ENCODE results near the gene SERPINI1. TPM values are rescaled to one million over a fixed set of nuclear protein-coding genes. Genes with fewer than 3 reads are reported as not detected.

The SERPINI1 gene
- total and polyA plus RNA-seq, 2 experiments from 2014 or later, result 13.2 to 23.1 TPM

DNA sequence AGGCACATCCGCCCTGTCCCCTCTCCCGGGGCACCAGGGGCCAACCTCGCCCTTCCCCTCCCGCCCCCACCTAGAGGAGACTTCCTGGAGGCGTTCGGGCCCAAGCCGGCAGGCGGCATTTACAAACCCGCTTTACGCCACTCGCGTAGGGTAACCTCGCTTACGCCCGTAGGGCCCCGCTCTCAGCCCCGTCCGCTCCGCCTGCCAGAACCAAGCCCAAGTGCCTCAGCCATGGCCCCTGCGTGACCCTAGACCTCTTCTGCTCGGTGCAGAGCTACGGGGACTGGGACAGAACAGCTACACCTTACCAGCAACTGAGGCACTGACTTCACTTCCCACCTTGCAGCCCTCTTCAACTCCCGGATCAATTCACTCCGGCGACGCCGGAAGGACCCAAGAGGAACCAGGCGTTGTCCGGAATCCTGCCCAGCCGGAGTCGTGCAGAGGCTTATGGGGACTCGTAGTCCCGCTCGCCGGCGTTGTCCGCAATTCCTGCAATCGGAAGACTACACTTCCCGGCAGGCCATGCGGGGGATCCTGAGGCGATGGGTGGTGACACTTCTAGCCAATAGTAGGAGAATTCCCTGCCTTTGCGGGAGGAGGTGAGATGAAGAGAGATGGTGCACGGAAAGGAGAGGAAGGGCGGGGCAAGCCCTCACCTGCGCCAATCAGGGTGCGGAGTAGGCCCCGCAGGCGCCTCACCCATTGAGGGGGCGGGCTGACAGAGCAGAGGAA is 856 bp upstream of the SERPINI1 start, which contains the start of gene PDCD10:
Gene PDCD10 (minus strand): TSS at position 395 of the 735 bp plus-strand sequence. CDS start 14,735 bp downstream, outside the sequence.
- Histone ChIP-seq H3K79me2 (peaks cover 62% of the 10 kb centered on the region), H2AFZ (peak within 1 kb of the TSS; percentile 65), H3K9me2 (replicated peaks; ENCODE audit: insufficient read depth) (no peaks in the 10 kb centered on the region), H3K36me3 (replicated peaks; ENCODE audit: insufficient read depth, low read depth) (no peaks in the 10 kb centered on the region), H3K27me3 (no peaks in the 10 kb centered on the region), H3K4me1 (ENCODE audit: insufficient read depth) (peaks cover 9% of the 10 kb centered on the region), H3K9me3 (ENCODE audit: low read depth) (no peaks in the 10 kb centered on the region), H3K4me2 (peak within 1 kb of the TSS; percentile 80), H4K20me1 (ENCODE audit: insufficient read depth, poor library complexity, severe bottlenecking) (peaks cover 25% of the 10 kb centered on the region), H3K4me3 (peak within 1 kb of the TSS; percentile 57), H3K27ac (peak within 1 kb of the TSS; percentile 95)
- TF ChIP-seq, protein P1, sequence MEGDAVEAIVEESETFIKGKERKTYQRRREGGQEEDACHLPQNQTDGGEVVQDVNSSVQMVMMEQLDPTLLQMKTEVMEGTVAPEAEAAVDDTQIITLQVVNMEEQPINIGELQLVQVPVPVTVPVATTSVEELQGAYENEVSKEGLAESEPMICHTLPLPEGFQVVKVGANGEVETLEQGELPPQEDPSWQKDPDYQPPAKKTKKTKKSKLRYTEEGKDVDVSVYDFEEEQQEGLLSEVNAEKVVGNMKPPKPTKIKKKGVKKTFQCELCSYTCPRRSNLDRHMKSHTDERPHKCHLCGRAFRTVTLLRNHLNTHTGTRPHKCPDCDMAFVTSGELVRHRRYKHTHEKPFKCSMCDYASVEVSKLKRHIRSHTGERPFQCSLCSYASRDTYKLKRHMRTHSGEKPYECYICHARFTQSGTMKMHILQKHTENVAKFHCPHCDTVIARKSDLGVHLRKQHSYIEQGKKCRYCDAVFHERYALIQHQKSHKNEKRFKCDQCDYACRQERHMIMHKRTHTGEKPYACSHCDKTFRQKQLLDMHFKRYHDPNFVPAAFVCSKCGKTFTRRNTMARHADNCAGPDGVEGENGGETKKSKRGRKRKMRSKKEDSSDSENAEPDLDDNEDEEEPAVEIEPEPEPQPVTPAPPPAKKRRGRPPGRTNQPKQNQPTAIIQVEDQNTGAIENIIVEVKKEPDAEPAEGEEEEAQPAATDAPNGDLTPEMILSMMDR (IDR thresholded peaks at IDR 0.05; ENCODE audit: poor library complexity), result no peak
- TF ChIP-seq EZH2phosphoT487 (IDR thresholded peaks at IDR 0.05; ENCODE audit: low read depth, severe bottlenecking, unreplicated experiment), result no peak
- no peak for TF ChIP-seq EZH2 (IDR thresholded peaks at IDR 0.05; ENCODE audit: borderline replicate concordance)
- 1% methylated on average over 41 of the region's 49 CpGs for WGBS (ENCODE audit: low lambda C conversion rate, missing lambda C conversion rate)
- peak; percentile 99 for DNase-seq (ENCODE audit: low spot score)

DNA sequence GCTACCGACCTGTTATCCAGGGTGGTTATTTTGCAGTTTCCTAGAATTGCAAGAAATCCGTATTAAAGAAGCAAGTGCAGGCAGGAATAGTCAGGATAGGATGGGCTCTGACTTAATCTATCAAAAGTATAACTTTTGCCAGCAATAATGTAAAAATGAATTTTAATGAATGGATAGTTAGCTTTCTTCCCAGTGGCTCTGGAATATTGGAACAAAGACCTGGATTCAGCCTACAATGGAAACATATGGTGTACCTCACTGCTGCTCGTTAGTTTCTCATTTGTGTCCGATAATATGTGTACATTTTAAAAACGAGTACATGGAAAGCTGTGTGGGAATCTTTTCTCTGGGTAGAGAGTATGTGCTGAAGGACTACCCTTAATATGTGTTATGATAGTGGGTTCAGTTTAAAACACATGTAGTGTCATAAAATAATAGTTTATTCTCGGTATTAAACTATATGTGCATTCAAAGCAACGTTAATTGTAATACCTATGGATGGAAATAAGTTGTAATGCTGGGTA is 805 bp downstream of the SERPINI1 start:
- peaks cover 9% of the 10 kb centered on the region for H3K4me1 ChIP-seq (ENCODE audit: insufficient read depth)
- peak overlapping the region; percentile 80 for H3K4me2 ChIP-seq
- DNase-seq (ENCODE audit: low spot score), result no peak
- H3K36me3 ChIP-seq (replicated peaks; ENCODE audit: insufficient read depth, low read depth), result no peaks in the 10 kb centered on the region
- no peaks in the 10 kb centered on the region for H3K27me3 ChIP-seq
- WGBS (ENCODE audit: low lambda C conversion rate, missing lambda C conversion rate), result 40% methylated on average over 7 of the region's 7 CpGs
- H3K4me3 ChIP-seq, result peak overlapping the region; percentile 50
- H2AFZ ChIP-seq, result no peak overlapping the region
- peaks cover 11% of the 10 kb centered on the region for H4K20me1 ChIP-seq (ENCODE audit: insufficient read depth, poor library complexity, severe bottlenecking)
- TF ChIP-seq EZH2 (IDR thresholded peaks at IDR 0.05; ENCODE audit: borderline replicate concordance) (no peak), EZH2phosphoT487 (IDR thresholded peaks at IDR 0.05; ENCODE audit: low read depth, severe bottlenecking, unreplicated experiment) (no peak)
- TF ChIP-seq, protein P1 (IDR thresholded peaks at IDR 0.05; ENCODE audit: poor library complexity), result no peak
- no peaks in the 10 kb centered on the region for H3K9me2 ChIP-seq (replicated peaks; ENCODE audit: insufficient read depth)
- no peak overlapping the region for H3K27ac ChIP-seq
- peaks cover 49% of the 10 kb centered on the region for H3K79me2 ChIP-seq
- H3K9me3 ChIP-seq (ENCODE audit: low read depth), result no peaks in the 10 kb centered on the region

DNA sequence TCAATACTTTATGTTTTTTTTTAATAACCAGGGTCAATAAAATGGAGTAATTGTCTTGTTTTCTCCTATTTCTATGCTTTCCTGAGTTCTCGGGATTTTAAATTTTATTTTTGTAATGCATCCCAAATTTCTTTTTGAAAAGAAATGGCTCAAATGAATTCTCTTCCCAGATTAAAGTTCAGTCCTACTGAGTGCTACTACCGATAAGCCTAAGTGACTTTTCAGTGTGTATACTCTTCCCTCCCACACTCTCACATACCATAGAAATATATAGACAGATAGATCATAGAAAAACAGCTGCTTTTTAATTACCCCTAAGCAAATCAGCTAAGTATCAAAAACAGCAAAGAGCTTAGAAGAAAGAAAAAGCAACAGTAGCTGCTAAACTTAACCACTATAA is 1.5 kb downstream of the SERPINI1 start:
- H3K9me2 ChIP-seq (replicated peaks; ENCODE audit: insufficient read depth), result no peaks in the 10 kb centered on the region
- H3K4me3 ChIP-seq, result no peak overlapping the region
- H3K79me2 ChIP-seq, result peaks cover 42% of the 10 kb centered on the region
- H3K27ac ChIP-seq, result no peak overlapping the region
- H3K4me2 ChIP-seq, result peak overlapping the region; percentile 80
- 83% methylated on average over 2 of the region's 2 CpGs for WGBS (ENCODE audit: low lambda C conversion rate, missing lambda C conversion rate)
- H3K9me3 ChIP-seq (ENCODE audit: low read depth), result no peaks in the 10 kb centered on the region
- peaks cover 7% of the 10 kb centered on the region for H4K20me1 ChIP-seq (ENCODE audit: insufficient read depth, poor library complexity, severe bottlenecking)
- H3K4me1 ChIP-seq (ENCODE audit: insufficient read depth), result peaks cover 9% of the 10 kb centered on the region
- DNase-seq (ENCODE audit: low spot score), result no peak
- no peak overlapping the region for H2AFZ ChIP-seq
- no peak for TF ChIP-seq EZH2 (IDR thresholded peaks at IDR 0.05; ENCODE audit: borderline replicate concordance)
- TF ChIP-seq, protein P1 (IDR thresholded peaks at IDR 0.05; ENCODE audit: poor library complexity), result no peak
- no peak for TF ChIP-seq EZH2phosphoT487 (IDR thresholded peaks at IDR 0.05; ENCODE audit: low read depth, severe bottlenecking, unreplicated experiment)
- H3K36me3 ChIP-seq (replicated peaks; ENCODE audit: insufficient read depth, low read depth), result no peaks in the 10 kb centered on the region
- H3K27me3 ChIP-seq, result no peaks in the 10 kb centered on the region

Data from hepatocyte (in vitro differentiated cells).